HFF-Myc (cell line): ENCODE data around the gene HNRNPH3.

Experiments
- DNase-seq: peaks from one replicate; pipeline ENCODE4 v3.0.0-alpha.2; 2011; ENCODE audit warnings: low read depth; ENCODE audit errors: extremely low read depth
- H3K4me3 ChIP-seq: replicated peaks from 2 replicates; pipeline ENCODE4 v1.5.1; 2011; ENCODE audit warnings: low read depth, mild to moderate bottlenecking, control low read depth, low read length
- TF ChIP-seq, protein P1 (sequence below): IDR thresholded peaks from 2 replicates; pipeline ENCODE4 v1.5.1; 2012; ENCODE audit warnings: mild to moderate bottlenecking, low read depth, low read length, control low read depth; ENCODE audit errors: missing control alignments

HNRNPH3 gene

DNA sequence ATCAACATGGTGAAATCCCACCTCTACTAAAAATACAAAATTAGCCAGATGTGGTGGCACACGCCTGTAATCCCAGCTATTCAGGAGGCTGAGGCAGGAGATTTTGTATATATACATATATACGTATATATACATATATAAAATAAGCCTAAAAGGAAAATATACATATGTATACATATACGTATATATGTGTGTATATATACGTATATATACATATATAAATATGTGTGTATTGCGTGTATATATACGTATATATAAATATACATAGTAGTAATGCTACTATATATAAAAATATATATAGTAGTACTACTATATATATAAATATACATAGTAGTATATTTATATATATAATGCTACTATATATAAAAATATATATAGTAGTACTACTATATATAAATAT is 27.3 kb downstream of the HNRNPH3 start:
- TF ChIP-seq, protein P1, sequence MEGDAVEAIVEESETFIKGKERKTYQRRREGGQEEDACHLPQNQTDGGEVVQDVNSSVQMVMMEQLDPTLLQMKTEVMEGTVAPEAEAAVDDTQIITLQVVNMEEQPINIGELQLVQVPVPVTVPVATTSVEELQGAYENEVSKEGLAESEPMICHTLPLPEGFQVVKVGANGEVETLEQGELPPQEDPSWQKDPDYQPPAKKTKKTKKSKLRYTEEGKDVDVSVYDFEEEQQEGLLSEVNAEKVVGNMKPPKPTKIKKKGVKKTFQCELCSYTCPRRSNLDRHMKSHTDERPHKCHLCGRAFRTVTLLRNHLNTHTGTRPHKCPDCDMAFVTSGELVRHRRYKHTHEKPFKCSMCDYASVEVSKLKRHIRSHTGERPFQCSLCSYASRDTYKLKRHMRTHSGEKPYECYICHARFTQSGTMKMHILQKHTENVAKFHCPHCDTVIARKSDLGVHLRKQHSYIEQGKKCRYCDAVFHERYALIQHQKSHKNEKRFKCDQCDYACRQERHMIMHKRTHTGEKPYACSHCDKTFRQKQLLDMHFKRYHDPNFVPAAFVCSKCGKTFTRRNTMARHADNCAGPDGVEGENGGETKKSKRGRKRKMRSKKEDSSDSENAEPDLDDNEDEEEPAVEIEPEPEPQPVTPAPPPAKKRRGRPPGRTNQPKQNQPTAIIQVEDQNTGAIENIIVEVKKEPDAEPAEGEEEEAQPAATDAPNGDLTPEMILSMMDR: no peak
- DNase-seq: no peak
- H3K4me3 ChIP-seq: no peak overlapping the region

DNA sequence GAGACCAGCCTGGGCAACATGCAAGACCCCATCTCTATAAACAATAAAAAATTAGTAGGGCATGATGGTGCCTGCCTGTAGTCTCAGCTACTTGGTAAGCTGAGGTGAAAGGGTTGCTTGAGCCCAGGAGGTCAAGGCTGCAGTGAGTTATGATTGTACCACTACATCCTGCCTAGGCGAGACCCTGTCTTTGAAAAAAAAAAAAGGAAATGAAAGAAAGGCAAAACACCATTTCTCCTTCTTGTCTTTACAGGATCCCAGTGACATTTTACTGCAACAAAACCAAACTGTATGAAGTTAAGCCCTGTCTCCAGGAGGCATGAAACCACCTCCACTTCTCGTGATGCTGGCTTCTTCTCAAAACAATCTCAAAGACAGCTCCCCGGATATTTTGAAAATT is 30.7 kb downstream of the HNRNPH3 start:
- TF ChIP-seq, protein P1: no peak
- H3K4me3 ChIP-seq: no peak overlapping the region
- DNase-seq: no peak

DNA sequence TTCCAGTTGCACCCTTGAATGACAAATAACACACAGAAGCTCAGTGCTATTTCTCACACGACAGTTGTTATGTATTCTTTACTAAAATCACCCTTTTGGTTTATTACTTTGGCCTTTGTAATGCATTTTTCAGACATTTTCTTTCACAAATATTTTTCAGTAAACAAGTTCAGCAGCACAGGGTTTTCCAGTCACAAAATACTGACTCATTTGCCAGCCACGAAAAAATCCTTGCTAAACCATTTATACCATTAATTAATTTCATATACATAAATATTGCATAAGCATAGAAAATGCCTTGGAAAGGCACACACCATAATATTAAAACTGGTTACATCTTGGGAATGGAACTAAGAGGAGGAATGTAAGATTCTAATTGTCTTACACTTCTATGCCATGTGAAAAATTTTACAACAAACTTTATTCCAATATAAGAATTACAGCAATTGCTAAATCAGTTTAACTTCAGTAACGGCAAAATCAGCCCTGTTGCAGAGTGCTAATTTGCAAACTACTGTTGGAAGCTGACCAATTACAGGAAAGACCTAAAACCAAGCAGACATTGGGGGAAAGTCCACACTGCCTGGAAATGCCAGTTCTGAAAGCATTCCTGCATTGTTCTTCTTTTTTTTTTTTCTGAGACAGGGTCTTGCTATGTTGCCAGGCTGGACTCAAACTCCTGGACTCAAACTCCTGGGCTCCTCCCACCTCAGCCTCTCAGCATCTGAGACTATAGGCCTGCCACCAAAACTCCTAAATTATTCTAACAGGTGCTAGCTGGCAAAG is 32.4 kb downstream of the HNRNPH3 start:
- DNase-seq: no peak
- TF ChIP-seq, protein P1: no peak

DNA sequence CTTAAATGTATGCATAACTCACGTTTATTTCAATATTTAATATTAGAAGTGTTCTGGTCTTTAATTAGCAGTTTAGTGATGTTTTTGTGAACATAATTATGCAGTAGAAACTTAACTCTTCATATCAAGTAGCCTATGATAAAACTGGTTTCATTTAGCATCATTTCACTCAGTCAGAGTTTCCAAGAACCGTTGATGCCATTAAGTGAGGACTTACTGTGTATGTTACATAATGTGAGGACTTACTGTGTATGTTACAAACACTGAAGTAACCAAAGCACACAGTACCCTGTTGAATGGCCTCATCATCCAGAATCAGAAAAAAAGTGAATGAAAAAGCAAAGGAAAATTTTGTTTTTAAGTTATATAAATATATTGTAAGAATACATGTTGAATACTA is 33.7 kb downstream of the HNRNPH3 start:
- TF ChIP-seq, protein P1: no peak
- DNase-seq: no peak
- H3K4me3 ChIP-seq: no peak overlapping the region

More for the DNA sequence above, 32.4 kb downstream of the HNRNPH3 start:
- H3K4me3 ChIP-seq: no peak overlapping the region

DNA sequence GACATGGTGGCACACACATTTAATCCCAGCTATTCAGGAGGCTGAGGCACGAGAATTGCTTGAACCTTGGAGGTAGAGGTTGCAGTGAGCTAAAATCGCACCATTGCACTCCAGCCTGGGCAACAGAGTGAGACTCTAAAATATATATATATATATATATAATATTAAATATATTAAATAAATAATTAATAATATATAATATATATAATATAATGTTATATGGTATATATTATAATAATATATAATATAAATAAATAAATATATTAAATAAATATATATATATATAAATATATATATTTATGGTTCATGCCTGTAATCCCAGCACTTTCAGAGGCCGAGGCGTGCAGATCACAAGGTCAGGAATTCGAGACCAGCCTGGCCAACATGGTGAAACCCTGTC is 34.7 kb downstream of the HNRNPH3 start:
- TF ChIP-seq, protein P1: no peak

DNA sequence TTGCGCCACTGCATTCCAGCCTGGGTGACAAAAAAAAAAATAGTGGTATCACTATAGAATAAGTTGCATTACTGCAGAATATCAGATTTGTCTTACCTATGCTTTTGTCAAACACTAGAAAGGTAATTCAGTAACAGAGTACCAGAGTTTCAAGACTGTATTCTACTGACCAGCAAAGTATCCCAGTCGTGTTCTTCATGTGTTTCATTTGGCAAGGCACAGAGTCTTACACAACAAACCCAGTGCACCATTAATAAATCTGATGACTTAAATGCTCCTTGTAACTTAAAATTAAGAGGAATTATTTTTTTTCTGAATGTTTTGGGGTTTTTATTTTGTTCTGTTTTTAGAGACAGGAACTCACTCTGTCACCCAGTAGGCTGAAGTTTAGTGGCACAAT is 35.3 kb downstream of the HNRNPH3 start:
- TF ChIP-seq, protein P1: no peak
- DNase-seq: no peak
- H3K4me3 ChIP-seq: no peak overlapping the region

More for the DNA sequence above, 34.7 kb downstream of the HNRNPH3 start:
- H3K4me3 ChIP-seq: no peak overlapping the region
- DNase-seq: no peak
